Activated B cell treated with CpG ODN at 0.5 μM for 24 hours (primary cell): ENCODE measurements around the gene ATF7. TPM values are rescaled to one million over a fixed set of nuclear protein-coding genes. Genes with fewer than 3 reads are reported as not detected.
"Not testable (repeated sequence)": the region's sequence is repeated elsewhere in the genome, so short reads cannot be mapped to it uniquely, and the experiment has no call there.

Source experiments
- ATAC-seq: fragments of 200-7000 bp; cut with Tn5 transposase; one replicate; pipeline ENCODE4 v1.10.0; 2021; ENCODE audit warnings: low read depth, mild to moderate bottlenecking, moderate library complexity
- CTCF ChIA-PET: fragments of 350-600 bp; sonication (Branson Sonifier 250); formaldehyde crosslinking; loops from one replicate; lab custom pipeline; 2021; ENCODE audit warnings: antibody characterized with exemption; lab: Charles Lee
- POLR2A ChIA-PET: fragments of 350-600 bp; sonication (Branson Sonifier 250); formaldehyde crosslinking; loops from one replicate; lab custom pipeline; 2021; ENCODE audit warnings: antibody characterized with exemption; lab: Charles Lee
- DNase-seq: peaks from one replicate; pipeline ENCODE4 v3.0.0; 2022
- H3K27ac Mint-ChIP-seq: one replicate; pipeline ENCODE4 v1.8.0; 2020; ENCODE audit warnings: mixed read lengths
- H3K27me3 Mint-ChIP-seq: one replicate; pipeline ENCODE4 v1.8.0; 2021; ENCODE audit warnings: mixed read lengths
- H3K36me3 Mint-ChIP-seq: one replicate; pipeline ENCODE4 v1.8.0; 2021; ENCODE audit warnings: low read depth, mixed read lengths
- H3K4me1 Mint-ChIP-seq: one replicate; pipeline ENCODE4 v1.8.0; 2021; ENCODE audit warnings: mixed read lengths
- H3K4me3 Mint-ChIP-seq: one replicate; pipeline ENCODE4 v1.8.0; 2020; ENCODE audit warnings: mild to moderate bottlenecking, mixed read lengths
- H3K9me3 Mint-ChIP-seq: one replicate; pipeline ENCODE4 v1.8.0; 2020; ENCODE audit warnings: mixed read lengths
- intact Hi-C: fragments of 100-400 bp; cut with micrococcal nuclease; formaldehyde crosslinking; loops from one replicate; pipeline ENCODE4 v1.15.1; 2024
- total RNA-seq: library from RNA; stranded (reverse); gene quantifications from 2 replicates; pipeline ENCODE4 v1.2.3, GENCODE V29; 2022
- TF ChIP-seq, protein P1 (sequence below): fragments of 200-600 bp; IDR thresholded peaks from one replicate; pipeline ENCODE4 v1.8.0; 2022; ENCODE audit warnings: antibody characterized with exemption, mild to moderate bottlenecking

Gene ATF7
- total RNA-seq, 1 donor from 2014 or later = 36.8 TPM

DNA sequence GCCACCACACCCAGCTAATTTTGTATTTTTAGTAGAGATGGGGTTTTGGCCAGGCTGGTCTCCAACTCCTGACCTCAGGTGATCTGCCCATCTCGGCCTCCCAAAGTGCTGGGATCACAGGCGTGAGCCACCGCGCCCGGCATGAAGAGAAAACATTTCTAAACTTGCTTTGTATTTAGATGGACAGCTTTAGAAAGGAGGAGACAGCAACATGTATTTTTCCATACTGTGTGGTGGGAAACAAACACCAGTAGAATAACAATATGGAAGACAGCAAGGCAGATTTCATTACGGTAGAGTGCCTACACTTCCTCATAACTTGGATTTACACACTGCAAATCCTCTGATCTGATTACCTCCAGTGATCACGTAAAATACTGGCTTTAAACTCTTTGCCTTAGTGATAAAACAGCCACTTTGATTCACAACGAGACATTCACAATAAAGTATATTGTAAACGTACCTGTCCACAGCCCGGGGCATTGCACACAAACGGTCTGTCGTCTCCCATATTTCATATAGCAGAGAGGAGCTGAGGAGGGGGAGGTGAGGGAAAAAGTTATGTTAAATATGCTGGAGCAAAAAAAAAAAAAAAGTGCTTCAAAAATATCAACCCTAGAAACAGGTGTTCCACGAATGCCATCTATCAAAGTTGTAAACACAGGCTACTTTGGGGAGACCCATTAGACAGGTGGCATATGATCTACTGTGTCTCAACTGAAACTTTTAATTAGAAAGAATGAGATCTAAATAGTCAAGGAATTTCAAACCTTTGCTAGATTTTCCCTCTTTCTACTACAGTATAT, 25.5 kb downstream of the ATF7 start:
- ChIA-PET CTCF (interaction anchor here (1.1 kb wide), 1 partner anchor 75 kb away, joined by 7 read pairs; the partner anchor contains the start of gene ATP5MC2), POLR2A (no interaction called here)
- ATAC-seq = no peak
- peaks cover 42% of the 10 kb centered on the region for H3K4me1 Mint-ChIP-seq
- DNase-seq = no peak
- H3K9me3 Mint-ChIP-seq = no peaks in the 10 kb centered on the region
- no peak overlapping the region for H3K4me3 Mint-ChIP-seq
- TF ChIP-seq, protein P1, sequence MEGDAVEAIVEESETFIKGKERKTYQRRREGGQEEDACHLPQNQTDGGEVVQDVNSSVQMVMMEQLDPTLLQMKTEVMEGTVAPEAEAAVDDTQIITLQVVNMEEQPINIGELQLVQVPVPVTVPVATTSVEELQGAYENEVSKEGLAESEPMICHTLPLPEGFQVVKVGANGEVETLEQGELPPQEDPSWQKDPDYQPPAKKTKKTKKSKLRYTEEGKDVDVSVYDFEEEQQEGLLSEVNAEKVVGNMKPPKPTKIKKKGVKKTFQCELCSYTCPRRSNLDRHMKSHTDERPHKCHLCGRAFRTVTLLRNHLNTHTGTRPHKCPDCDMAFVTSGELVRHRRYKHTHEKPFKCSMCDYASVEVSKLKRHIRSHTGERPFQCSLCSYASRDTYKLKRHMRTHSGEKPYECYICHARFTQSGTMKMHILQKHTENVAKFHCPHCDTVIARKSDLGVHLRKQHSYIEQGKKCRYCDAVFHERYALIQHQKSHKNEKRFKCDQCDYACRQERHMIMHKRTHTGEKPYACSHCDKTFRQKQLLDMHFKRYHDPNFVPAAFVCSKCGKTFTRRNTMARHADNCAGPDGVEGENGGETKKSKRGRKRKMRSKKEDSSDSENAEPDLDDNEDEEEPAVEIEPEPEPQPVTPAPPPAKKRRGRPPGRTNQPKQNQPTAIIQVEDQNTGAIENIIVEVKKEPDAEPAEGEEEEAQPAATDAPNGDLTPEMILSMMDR = no peak
- no peak overlapping the region for H3K27ac Mint-ChIP-seq
- intact Hi-C loops = no loop called here
- no peaks in the 10 kb centered on the region for H3K27me3 Mint-ChIP-seq
- peaks cover 24% of the 10 kb centered on the region for H3K36me3 Mint-ChIP-seq

DNA sequence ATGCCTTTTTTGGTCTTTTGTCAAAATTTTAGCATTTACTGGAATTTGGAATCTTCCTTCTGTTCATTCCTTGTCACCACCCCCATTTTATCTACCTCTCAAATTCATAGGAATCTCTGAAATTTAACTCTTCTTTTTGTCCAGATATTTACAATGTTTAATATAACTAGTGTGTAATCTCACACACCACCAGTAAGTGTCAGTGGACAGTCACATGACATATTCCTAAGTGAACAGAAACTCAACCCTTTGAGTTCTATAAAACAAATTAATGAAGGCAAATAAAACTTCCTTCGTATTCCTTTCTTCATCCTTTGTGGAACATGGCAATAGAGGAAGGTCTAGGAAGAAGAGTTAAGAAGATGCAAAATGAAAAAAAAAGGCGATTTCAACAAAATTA, 26.6 kb downstream of the ATF7 start:
- H3K4me1 Mint-ChIP-seq = peaks cover 42% of the 10 kb centered on the region
- no peak for ATAC-seq
- intact Hi-C loops = loop anchor here (1.0 to 10.0 kb wide), 2 partner anchors 55 to 77 kb away; partner anchors contain the start of gene ATP5MC2
- DNase-seq = no peak
- no peaks in the 10 kb centered on the region for H3K9me3 Mint-ChIP-seq
- H3K4me3 Mint-ChIP-seq = no peak overlapping the region
- TF ChIP-seq, protein P1 = no peak
- ChIA-PET POLR2A (no interaction called here), CTCF (interaction anchor here (1.1 kb wide), 1 partner anchor 76 kb away, joined by 7 read pairs; the partner anchor contains the start of gene ATP5MC2)
- H3K27ac Mint-ChIP-seq = no peak overlapping the region
- peaks cover 24% of the 10 kb centered on the region for H3K36me3 Mint-ChIP-seq
- H3K27me3 Mint-ChIP-seq = no peaks in the 10 kb centered on the region

DNA sequence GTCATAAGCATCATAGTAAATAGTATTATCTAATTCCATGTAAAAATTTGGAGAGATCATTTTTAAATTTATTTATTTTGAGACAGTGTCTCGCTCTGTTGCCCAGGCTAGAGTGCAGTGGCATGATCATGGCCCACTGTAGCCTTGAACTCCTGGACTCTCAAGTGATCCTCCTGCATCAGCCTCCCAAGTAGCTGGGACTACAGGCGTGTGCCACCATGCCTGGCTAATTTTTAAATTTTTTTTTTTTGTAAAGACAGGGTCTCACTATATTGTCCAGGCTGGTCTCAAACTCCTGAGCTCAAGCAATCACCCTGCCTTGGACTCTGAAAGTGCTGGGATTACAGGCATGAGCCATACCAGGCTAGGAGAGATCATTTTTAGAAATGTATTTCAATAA, 27.2 kb downstream of the ATF7 start:
- DNase-seq, CTCF ChIA-PET, H3K27me3 Mint-ChIP-seq, H3K27ac Mint-ChIP-seq, ATAC-seq, H3K4me3 Mint-ChIP-seq, H3K9me3 Mint-ChIP-seq: not testable (repeated sequence)
- H3K4me1 Mint-ChIP-seq = peaks cover 42% of the 10 kb centered on the region
- POLR2A ChIA-PET = interaction anchor here (0.6 kb wide), 1 partner anchor 54 kb away, joined by 4 read pairs; no protein-coding TSS in a partner anchor
- intact Hi-C loops = loop anchor here (1.0 to 10.0 kb wide), 2 partner anchors 54 to 77 kb away; partner anchors contain the start of gene ATP5MC2
- peaks cover 24% of the 10 kb centered on the region for H3K36me3 Mint-ChIP-seq

DNA sequence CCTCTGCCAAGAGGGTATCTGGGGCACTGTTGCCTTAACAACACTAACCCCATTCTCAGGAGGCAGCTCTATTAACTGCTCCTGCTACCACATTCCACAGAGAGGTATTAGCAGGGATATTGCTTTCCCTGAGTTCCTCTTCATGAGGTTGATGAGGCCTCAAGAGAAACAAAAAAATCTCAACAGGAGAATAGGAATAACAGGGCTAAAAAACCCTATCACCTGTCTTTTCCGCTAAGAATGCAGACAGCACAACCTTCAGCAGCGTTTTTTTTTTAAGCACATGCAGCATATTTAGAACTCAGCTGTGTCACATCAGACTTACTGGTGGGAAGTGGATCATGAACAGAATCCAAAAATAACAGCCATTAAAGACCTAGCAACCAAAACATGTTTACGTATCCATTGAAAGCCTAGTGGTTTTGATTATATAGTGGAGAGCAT, 29.2 kb downstream of the ATF7 start:
- no peak for ATAC-seq
- H3K36me3 Mint-ChIP-seq = peaks cover 24% of the 10 kb centered on the region
- ChIA-PET CTCF (no interaction called here), POLR2A (interaction anchor here (0.6 kb wide), 1 partner anchor 10 kb away, joined by 3 read pairs; no protein-coding TSS in a partner anchor)
- no peak overlapping the region for H3K27ac Mint-ChIP-seq
- H3K4me1 Mint-ChIP-seq = peaks cover 22% of the 10 kb centered on the region
- no peaks in the 10 kb centered on the region for H3K9me3 Mint-ChIP-seq
- no peak for DNase-seq
- no peak overlapping the region for H3K4me3 Mint-ChIP-seq
- intact Hi-C loops = loop anchor here (10.0 kb wide), 1 partner anchor 52 kb away; no protein-coding TSS in a partner anchor
- TF ChIP-seq, protein P1 = no peak
- H3K27me3 Mint-ChIP-seq = no peaks in the 10 kb centered on the region

DNA sequence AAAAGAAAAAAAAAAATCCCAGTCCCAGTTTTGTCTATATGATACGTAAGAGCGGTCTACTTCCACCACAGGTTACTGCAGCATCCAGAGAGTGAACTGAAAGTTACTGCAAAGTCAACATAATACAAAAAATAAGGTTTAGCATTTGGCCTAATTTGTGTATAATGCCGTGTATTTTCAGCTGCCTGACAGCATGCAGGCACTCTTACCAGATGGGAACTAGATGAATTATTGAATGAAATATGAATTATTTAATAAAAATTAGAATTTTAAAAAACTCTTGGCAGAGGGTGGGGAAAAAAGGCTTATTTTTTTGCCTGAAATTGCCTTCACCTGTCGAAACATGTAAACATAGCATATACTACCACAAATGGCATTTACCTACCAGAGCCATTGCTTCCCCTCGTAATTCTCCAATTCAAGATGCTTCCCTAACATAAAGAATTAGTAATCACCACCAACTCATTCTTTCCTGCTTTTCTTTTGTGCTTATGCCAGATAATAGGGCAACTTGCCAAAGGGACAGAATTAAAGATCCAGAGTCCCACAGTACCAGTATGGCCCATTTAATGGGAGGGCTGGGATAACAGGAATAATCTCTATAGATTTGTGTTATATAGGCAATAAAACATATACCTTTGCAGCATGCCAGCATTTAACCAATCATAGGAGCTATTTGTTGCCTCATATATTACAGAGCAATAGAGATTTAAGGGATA, 31.1 kb downstream of the ATF7 start:
- ATAC-seq (no peak), DNase-seq (no peak)
- intact Hi-C loops = loop anchor here (10.0 kb wide), 1 partner anchor 50 kb away; no protein-coding TSS in a partner anchor
- no peaks in the 10 kb centered on the region for H3K9me3 Mint-ChIP-seq
- H3K27me3 Mint-ChIP-seq = no peaks in the 10 kb centered on the region
- H3K4me3 Mint-ChIP-seq = no peak overlapping the region
- H3K27ac Mint-ChIP-seq = no peak overlapping the region
- ChIA-PET POLR2A (no interaction called here), CTCF (no interaction called here)
- peaks cover 23% of the 10 kb centered on the region for H3K36me3 Mint-ChIP-seq
- TF ChIP-seq, protein P1 = no peak
- H3K4me1 Mint-ChIP-seq = peaks cover 8% of the 10 kb centered on the region
